ENCODE results near the gene LRRC4C.
A peak's percentile ranks its signal among the peaks of the same experiment; 100 is the strongest.

LRRC4C gene

DNA sequence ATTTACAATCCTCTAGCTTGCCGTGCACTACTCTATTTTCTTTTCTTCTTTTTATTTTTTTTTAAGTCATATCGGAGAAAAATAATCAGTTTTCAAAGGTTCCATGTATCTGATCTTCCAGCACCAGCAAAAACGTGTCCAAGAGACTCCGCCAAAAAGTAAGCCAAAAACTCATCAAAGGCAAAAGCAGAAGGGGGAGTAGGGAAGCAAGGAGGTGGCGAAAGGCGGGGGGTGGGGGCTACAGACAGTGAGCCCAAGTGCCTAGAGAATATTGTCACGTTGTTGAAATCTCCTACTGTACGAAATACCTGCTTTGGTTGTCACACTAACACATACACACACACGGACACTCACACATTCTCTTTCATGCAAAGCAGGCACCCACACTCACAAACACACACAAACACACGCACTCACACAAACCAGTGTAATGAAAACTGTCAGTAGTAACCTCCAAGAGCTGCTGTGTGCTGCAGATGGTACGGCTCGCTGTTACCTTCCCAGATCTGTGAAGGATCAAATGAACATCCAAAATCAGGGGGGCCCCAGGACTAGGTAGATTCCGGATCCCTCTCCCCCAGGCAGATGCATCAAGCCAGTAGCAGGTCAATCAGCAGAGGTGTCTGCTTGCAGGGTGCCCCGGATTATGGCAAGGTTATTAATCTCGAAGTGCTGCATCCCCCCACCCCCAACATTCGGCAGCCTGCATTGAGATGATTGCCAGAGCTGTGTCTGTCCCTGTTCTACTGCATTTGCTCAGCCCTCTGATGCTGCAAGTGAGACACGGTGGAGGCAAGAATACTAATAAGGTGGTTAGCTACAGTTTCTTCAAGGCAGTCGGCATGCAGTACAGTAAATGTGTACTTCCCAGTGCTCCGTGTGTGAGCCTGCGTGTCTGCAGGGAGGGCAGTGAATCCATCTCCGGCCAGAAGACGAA is at the start of gene LRRC4C:
Gene LRRC4C (minus strand): TSS at position 188 of the 937 bp plus-strand sequence.
- no peak for DNase-seq

DNA sequence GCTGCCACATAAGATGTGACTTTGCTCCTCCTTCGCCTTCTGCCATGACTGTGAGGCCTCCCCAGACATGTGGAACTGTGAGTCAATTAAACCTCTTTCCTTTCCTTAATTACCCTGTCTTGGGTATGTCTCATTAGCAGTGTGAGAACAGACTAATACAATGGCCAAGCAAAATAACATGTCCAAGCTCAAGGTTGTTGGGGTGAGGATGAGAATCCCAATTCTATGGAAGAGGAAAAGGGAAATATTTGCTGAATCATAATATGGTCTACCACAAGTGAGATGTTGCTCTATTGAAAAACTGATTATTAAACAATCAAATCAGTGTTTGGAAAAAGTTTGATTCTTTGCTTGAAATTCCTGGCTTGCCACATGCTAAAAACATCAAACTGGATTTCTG is 48.7 kb upstream of the LRRC4C start:
- DNase-seq = no peak

DNA sequence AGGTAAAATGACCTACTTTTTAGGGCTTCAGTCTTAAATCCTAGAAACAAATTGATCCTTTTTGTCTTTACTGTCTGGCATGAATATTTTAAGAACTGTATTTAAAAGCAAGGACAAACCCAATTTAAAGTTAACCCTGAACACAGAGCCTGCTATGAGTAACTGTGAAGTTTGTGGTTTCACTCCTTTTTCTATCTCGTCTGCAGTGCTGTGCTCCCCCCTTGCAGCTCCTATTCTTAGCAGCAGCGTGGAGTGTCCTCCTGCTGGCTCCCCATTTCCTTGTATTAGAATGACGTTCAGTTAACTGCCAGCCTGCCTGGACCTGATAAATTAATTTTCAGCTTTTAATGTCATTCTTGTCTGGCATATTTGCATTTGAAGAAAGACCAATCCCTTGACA is 40.0 kb upstream of the LRRC4C start:
- DNase-seq = no peak

DNA sequence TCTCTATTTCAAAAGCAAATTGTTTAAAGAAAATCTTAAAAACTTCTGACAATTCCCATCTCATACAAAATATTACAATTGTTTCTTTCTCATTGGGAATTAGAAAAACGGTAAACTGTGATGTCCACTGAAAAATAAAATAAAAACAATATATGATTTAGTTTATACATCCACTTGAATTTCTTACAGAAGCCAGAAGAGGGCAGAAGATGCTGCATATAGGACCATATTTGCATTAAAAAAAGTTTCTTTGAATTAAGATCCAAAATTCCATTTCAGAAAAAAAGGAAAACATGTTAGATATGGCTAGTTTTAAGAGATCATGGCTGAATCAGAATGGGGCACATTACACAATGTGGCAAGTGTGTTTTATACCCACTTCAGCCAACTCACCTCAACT is 39.3 kb upstream of the LRRC4C start:
- DNase-seq = no peak

DNA sequence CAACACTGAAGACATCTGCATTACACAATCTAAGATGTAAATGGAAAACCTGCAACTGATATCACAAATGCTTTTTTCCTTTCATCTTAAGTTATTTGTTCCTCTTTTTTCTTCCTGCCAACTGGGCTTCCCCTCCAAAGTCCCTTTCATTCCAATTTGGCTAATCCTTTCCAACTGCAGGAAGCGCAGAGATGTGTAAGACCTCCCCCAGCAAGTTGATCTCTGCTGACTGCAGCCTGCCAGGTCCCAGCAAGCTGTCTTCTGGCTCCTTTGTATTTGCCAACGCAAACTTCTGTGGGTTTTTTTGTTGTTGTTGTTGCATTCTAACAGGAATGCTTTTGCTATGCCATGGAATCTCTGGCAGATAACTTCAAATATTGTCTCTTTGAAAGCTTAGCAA is 38.5 kb upstream of the LRRC4C start:
- no peak for DNase-seq

DNA sequence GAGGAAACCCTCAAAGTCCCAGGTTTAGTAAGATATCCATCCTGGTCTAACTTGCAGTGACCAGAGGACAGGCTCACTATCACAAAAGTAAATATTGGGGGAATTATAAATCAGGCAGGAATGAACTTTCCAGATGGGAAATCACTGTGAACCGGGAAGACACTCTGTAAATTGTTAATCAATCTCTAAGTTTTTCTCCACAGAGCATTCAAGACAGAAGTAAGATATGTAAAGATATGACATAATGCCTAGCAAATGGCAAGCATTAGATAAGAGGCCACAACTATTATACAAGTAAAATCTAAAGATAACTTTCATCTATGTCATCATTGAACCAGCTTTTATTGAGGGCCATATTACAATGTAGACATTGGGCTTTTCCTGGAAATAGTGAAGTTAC is 35.3 kb upstream of the LRRC4C start:
- DNase-seq = no peak

DNA sequence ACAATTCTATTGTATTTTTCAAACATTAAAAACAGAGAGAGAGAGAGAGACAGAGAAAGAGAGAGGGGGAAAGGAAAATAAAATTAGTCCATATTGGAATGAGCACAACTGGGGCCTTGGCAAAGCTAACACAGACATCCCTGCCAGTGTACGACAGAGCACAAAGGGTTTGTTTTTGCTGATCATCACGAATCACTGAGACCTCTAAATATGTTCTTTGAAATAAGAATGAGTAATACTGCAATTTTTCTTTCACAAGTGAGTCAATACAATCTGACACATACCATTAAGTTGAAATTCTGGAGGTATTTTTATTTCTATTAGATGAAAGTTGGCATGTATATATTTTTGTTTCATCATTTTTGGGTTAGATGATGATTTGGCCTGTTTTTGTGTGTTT is 27.0 kb upstream of the LRRC4C start:
- no peak for DNase-seq

DNA sequence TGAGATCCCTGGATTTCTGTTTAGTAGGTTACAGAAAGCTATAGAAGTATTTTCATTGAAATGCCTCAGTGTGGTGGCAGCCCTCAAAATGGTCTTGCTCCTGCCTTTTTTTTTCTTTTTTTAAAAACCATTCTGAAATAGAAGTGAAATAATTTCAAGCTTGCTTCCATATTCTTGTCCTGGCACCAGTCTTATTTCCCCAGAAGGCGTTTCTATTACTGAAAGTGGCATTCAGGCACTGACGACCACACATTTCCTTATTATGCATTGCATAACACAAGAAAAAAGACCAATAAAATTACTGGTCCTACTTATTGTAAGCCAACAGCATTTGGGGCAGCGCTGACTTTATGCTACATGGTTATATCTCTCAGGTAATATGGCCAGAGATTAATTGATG is 24.5 kb upstream of the LRRC4C start:
- DNase-seq = no peak

DNA sequence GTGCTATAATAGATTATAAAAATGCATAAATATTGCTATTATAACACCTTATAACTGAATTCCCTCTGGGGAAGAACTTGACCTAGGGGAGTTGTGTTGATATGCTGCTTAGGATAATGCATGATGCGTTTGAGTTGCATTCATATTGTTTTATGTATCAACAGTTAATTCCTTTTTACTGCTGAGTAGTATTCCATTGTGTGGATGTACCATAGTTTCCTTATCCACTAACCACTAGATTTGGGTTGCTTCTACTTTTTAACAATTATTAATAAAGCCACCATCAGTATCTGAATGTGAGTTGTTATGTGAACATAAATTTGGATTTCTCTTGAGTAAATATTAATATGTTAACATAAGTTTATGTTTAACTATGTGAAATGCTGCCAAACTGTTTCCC is 19.7 kb upstream of the LRRC4C start:
- no peak for DNase-seq

DNA sequence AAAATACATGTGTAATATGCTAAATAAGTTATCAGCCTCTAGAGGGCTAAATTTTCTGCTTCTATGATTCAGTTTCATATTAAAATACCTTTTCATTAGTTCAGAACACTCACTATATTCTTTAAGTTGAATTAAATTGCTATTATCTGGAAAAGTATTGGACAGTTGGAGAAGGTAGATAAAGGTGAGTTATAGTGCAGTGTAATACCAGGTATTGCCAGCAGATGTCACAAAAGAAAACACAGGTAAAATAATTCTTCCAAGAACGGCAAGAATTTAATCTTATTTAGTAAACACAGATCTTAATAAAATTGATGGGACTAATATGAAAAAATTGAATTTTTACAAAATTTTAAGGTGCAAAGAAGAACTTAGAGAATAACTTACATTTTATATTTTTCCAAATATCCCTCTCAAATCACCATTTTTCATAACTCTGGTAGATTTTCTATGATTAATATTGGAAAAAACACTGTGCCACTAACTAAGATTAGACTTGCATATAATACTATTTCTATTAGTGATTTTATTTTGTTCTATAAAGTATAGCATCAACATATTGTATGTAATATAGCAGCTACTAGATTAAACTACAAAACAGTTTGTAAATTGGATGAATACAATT is 1.7 kb upstream of the LRRC4C start:
- peak in 1 of 2 experiments; percentile 14 for DNase-seq

DNA sequence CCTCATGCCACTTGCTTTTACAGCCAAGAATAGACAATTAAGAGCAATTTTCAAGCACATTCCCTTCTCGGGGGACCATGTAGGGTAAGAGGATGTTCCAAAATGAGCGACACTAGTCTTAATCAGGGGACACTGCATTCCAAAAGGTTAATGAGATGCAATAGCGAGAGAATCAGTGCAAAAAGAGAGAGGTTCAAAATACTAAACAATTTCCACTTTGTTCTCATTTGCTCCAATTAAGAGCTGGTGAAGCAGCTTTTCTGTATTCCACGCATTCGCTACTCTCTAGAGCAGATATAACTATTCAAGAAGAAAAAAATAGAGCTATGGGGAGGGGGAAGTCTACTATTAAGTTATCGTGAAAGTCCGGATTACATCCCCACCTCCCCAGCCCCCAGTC is 811 bp downstream of the LRRC4C start:
- no peak for DNase-seq

DNA sequence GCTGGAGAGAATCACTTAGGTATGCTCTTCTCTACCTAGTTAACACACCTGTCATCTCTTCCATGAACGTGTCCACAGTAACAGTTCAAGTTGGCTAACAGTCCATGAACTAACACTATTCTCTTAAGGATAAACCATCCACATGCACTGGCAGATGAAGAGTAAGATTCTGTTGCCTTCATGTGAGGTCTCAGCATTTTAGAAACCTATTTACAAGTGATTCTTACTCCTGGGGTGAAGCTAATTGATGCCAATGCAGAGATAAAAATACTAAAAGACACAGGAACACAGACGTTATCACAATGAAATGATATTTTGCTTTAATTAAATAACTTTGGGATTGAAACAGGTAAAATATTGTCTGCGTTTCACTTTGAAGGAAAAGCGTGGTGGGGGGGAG is 1.3 kb downstream of the LRRC4C start:
- no peak for DNase-seq

DNA sequence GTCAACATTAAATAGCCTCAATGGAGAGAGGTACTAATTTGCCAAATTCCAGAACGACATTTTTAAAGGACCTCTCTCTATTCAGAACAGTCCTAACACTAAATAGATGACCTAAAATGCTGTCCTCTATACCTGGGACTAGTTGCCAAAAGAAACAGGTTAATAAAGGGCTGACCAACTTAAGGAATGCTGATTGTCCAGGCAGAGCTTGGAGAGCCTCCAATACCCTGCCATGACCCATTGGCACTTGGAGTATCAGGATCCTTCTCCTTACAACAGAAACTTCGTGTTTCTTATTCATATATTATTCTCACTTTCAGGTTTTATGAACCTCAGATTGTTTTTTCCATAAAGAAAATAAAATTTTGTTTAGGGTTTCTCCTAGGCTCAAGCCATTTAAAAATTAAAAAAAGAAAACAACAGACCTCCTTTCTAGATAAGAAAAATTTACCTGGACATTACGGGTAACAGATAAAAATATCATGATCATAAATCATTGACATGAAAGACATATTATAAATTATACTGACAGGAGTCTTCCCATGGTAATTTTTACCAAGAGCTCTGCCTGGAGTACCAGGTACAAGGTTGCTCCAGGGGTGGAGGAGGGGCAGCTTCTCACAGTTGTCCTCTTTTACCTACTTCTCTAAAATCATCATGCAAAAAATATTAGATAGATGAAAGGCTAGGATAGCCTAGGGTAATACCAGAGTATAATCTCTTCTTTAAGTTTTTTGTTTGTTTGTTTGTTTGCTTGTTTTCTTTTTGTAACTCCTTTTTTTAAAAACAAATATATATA is 2.0 kb downstream of the LRRC4C start:
- no peak for DNase-seq

DNA sequence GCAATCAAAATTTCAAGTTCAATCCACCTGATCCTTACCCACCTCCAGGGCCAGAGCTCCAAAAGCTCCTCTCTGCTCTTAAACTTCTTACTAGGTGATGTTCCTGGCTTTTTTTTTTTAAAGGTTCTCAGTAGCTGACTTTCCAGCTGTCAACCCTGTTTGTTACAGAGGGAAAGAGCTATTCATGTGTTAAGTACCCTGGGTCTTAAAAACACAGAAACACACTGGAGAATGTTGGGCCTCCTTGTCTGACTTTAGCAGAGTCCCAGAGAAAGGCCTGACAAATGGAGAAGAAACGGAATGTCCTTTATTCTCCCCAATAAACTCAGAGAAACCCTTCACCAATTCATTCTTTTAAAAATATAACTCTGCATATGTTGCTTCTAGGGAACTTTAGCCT is 3.2 kb downstream of the LRRC4C start:
- no peak for DNase-seq

DNA sequence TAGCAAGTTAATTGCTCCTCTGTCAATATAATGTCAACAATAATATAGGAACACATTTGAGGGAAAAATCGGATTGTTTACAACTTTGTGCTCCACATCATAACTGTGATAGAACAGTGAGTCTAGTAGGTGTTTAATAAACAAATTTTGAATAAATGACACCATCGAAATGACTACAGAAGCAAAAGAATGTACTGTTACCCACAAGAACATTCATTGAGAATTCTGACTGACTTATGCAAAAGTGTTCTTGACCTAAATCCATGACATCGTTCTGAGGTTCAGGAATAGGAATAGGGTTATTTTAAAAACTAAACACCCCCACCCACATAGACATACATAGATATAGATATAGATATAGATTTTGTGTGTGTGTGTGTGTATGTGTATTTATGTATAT is 8.4 kb downstream of the LRRC4C start:
- DNase-seq = no peak

DNA sequence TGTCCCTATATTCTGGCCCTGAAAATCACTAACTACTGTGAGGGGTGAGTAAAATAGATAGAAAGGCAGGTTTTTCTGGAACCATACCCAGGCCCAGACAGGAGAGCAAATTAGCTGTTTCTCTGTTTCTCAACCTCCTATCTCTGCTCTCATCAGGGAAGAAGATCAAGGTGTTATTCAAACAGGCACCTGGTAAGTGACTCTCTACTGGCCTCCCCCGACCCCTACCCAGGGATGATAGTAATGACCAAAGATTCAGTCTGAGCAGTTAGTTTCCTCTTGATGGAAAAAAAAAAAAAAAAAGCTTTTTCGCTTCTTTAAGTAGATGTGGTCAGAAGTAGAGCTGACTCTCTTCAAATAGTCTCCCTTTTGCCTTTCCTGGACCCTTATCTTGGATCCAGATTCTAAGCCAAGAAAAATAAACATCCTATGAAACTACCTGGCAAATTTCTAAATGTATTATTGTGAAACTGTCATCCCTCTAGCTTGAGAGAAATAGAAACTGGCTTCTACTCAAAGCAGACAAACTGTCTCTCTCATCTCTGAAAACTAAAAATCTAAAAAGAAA is 9.9 kb downstream of the LRRC4C start:
- DNase-seq = no peak

DNA sequence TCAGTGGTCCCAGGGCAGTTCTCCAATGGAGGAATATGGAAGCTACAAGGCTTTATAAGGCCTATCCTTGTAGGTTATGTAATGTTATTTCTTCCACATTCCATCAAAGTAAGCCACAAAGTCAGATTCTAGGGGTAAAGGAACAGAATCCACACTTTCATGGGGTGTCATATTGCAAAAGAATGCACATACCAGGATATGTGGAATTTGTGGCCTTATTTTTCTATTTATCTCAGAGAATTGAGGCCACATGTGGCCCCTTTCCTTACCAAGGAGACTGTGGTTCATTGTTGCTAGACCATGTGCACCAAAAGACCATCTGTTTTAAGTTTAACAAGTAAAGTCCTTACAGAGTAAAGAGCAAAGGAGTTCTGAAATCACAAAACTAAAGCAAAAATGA is 12.9 kb downstream of the LRRC4C start:
- DNase-seq = no peak

DNA sequence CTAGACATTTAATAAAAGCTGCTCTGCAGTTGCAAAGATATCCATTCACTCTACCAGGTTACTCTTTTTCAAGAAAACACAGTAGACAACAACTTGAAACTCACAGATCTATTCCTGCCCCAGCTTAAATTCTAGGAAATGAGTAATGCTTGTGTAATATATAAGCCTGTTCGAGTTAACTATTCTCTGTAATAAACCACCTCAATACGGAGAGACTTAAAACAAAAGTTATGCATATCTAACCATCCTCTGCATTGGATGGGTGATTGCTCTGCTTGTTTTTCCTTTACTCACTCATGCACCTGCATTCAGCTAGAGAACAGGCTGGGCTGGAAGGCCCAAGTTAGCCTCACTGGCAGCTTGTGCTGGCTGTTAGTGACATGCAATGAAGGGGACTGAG is 13.3 kb downstream of the LRRC4C start:
- DNase-seq = no peak

DNA sequence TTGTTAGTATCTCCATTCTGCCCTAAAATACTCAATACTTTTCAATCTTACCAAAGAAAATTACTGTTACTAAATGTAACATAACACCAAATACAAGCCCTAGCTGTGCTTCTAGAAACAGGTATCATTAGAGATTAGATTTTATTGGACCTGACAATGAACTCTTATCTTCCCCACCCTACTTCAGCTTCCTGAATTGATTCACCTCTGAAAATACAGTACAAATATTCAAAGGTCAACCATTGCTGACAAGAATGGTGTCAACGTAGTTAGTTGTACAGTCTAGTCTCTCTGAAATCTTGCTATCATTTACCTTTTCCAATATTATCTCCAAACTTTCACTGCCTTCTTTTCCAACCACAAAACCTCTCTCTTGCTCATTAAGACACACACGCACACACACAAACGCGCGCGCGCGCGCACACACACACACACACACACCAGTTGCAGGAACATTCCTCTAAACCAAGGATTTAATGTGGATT is 22.4 kb downstream of the LRRC4C start:
- no peak for DNase-seq

DNA sequence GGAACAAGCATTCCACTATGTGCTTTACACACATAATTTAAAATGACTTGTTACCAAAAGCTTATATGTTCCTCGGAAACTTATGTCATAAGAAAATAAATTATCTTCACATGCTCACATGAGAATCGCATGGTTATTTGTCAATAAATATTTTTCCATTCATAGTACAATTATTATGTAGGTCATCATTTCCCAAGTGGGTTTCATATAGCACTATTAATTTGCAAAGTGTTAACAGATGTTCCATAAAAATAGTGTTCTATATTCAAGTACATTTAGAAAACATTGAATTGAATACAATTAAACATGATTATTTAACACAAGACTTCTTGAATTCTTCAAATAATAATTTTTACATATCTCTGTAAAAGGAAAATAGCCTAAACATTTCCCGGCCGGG is 23.9 kb downstream of the LRRC4C start:
- no peak for DNase-seq

DNA sequence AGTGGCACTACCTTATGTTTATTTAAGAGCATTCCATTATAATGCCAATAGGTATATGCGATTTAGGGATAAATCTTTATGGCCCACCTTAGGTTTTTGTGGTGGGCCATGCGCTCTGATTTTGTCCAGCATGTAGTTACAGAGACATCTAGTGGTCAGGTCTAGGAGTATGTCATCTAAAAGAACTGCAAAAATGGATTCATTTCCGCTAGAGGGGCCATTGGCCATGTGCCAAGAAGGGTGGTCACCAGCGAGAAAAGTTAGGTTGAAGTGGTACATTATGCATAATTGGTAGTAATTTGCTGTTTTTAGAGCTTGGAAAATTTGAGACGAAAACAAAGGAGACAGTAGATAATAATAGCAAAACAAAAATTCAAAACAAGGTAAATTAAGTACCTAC is 27.7 kb downstream of the LRRC4C start:
- no peak for DNase-seq

DNA sequence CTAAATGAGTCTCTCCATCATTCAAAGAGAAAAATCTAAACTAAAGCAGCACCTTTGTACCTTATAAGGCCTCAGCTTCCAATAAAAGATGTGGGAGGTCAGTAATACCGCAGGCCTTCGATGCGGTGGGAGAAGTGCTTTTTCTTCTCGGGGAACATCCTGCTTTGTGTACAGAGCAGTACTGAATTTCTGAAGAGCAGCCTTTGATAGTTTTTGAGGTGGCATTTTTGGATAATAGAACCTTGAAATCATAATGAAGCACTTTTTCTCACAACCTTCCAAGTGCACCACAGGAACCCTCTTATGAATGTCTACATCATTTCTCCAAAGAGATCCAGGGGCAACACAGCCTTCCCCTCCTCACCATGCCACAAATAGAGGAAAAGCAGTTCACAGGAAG is 39.6 kb downstream of the LRRC4C start:
- DNase-seq = no peak

DNA sequence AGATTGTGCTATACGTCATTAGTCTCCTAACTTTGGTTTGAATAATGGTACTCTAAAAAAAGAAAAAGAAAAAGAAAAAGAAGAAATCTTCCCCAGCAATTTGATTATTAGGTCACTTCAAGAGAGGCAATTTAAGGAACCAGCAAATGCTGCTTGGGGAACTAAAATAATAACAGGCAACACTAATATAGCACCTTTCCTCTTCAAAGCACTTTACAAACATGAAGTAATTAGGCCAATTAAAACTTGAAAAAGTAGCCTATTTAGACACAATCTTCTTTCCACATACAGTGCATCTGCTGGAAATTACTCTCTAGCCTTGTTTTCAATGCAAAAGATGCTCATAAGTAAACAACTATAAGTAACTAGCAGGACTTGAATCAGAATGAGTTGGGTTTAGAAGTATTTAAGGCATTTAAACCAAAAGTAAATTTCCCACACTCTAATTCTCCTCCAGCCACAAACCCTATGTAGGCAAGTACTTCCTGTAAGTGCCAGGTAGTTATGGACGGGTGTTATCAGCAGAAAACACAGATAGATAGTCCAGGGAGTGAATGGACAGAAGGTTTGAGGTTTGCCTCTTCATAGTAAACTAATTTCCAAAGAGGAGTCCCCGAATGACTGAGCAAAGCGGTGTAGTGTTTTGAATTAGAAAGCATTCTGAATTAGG is 44.5 kb downstream of the LRRC4C start:
- DNase-seq = no peak

Data from NCI-H1930 (cell line).